IMR-90 (cell line): Measurements from ENCODE around the gene EFNA5. TPM values are rescaled to one million over a fixed set of nuclear protein-coding genes. Genes with fewer than 3 reads are reported as not detected.

ENCODE experiments used
- ATAC-seq: fragments of 200-7000 bp; cut with Tn5 transposase; 2 replicates; pipeline ENCODE4 v1.9.1; 2020; ENCODE audit warnings: low read depth, mild to moderate bottlenecking, moderate library complexity
- BruUV-seq: library from RNA; stranded (reverse); fragments of 400-500 nt; replicated peaks from 2 replicates; lab custom pipeline; 2021; lab: Mats Ljungman, UMichigan
- CTCF ChIA-PET: fragments of 300-600 bp; formaldehyde crosslinking; extraction: SDS; loops from one replicate; lab custom pipeline; 2021; ENCODE audit warnings: antibody characterized with exemption; lab: Yijun Ruan, JAX
- POLR2A ChIA-PET: fragments of 300-600 bp; sonication (Branson Sonifier 250); formaldehyde crosslinking; loops from one replicate; lab custom pipeline; 2022; ENCODE audit warnings: antibody characterized with exemption; ENCODE audit not compliant: unreplicated experiment; lab: Charles Lee
- DNase-seq: peaks from one replicate; pipeline ENCODE4 v3.0.0; 2013
- H2AFZ ChIP-seq: replicated peaks from 2 replicates; pipeline ENCODE3; 2013; ENCODE audit warnings: low read length, mild to moderate bottlenecking; ENCODE audit not compliant: poor library complexity
- H2AK5ac ChIP-seq: 2 replicates; pipeline ENCODE4 v1.6.1; 2013; ENCODE audit warnings: low read depth, low read length, inconsistent platforms
- H2AK9ac ChIP-seq: replicated peaks from 2 replicates; pipeline ENCODE3; 2013; ENCODE audit warnings: mild to moderate bottlenecking, low read depth, low read length, moderate library complexity; ENCODE audit not compliant: poor library complexity
- H2BK120ac ChIP-seq: 2 replicates; pipeline ENCODE4 v1.6.1; 2013; ENCODE audit warnings: low read depth, low read length, inconsistent platforms
- H2BK15ac ChIP-seq: 3 replicates; pipeline ENCODE4 v1.6.1; 2013; ENCODE audit warnings: low read depth, low read length, inconsistent platforms
- H2BK20ac ChIP-seq: 2 replicates; pipeline ENCODE4 v1.6.1; 2013; ENCODE audit warnings: low read depth, mild to moderate bottlenecking, inconsistent platforms, low read length, moderate library complexity
- H2BK5ac ChIP-seq: 2 replicates; pipeline ENCODE4 v1.6.1; 2013; ENCODE audit warnings: mild to moderate bottlenecking, low read depth, low read length, inconsistent platforms; ENCODE audit not compliant: poor library complexity, severe bottlenecking
- H3K14ac ChIP-seq: replicated peaks from 2 replicates; pipeline ENCODE4 v1.6.1; 2013; ENCODE audit warnings: low read depth, low read length, inconsistent platforms
- H3K18ac ChIP-seq: 2 replicates; pipeline ENCODE4 v1.6.1; 2013; ENCODE audit warnings: low read depth, low read length, control low read depth
- H3K23ac ChIP-seq: 2 replicates; pipeline ENCODE4 v1.6.1; 2013; ENCODE audit warnings: low read depth, low read length, inconsistent platforms
- H3K27ac ChIP-seq: 2 replicates; pipeline ENCODE4 v1.5.1; 2013; ENCODE audit warnings: mild to moderate bottlenecking, control low read depth, low read length; ENCODE audit not compliant: insufficient read depth
- H3K27me3 ChIP-seq: 2 replicates; pipeline ENCODE4 v1.6.1; 2013; ENCODE audit warnings: low read length; ENCODE audit not compliant: control insufficient read depth, insufficient read depth
- H3K36me3 ChIP-seq: 2 replicates; pipeline ENCODE4 v1.6.1; 2013; ENCODE audit warnings: low read length, mixed read lengths; ENCODE audit not compliant: control insufficient read depth, insufficient read depth
- H3K4ac ChIP-seq: 2 replicates; pipeline ENCODE4 v1.6.1; 2013; ENCODE audit warnings: low read depth, low read length, inconsistent platforms
- H3K4me1 ChIP-seq: 2 replicates; pipeline ENCODE4 v1.6.1; 2013; ENCODE audit warnings: low read length, mixed read lengths; ENCODE audit not compliant: control insufficient read depth, insufficient read depth
- H3K4me2 ChIP-seq: 2 replicates; pipeline ENCODE4 v1.6.1; 2013; ENCODE audit warnings: low read depth, mild to moderate bottlenecking, control low read depth, low read length, moderate library complexity
- H3K4me3 ChIP-seq: 2 replicates; pipeline ENCODE4 v1.5.1; 2013; ENCODE audit warnings: low read depth, mild to moderate bottlenecking, control low read depth, low read length, moderate library complexity; ENCODE audit not compliant: insufficient read depth
- H3K56ac ChIP-seq: 2 replicates; pipeline ENCODE4 v1.6.1; 2013; ENCODE audit warnings: low read length, inconsistent platforms; ENCODE audit not compliant: insufficient read depth; ENCODE audit errors: extremely low read depth
- H3K79me1 ChIP-seq, 2 experiments: 2 replicates each; pipeline ENCODE4 v1.6.1; 2013; ENCODE audit warnings: low read length in 2 of 2, inconsistent platforms in 1 of 2, low read depth in 1 of 2
- H3K9ac ChIP-seq: 2 replicates; pipeline ENCODE4 v1.6.1; 2013; ENCODE audit warnings: low read depth, low read length, control low read depth
- H3K9me1 ChIP-seq: 2 replicates; pipeline ENCODE4 v1.6.1; 2013; ENCODE audit warnings: low read length, inconsistent platforms; ENCODE audit not compliant: insufficient read depth
- H3K9me3 ChIP-seq: 2 replicates; pipeline ENCODE4 v1.6.1; 2013; ENCODE audit warnings: low read length; ENCODE audit not compliant: control insufficient read depth, insufficient read depth
- H4K20me1 ChIP-seq: 2 replicates; pipeline ENCODE4 v1.6.1; 2013; ENCODE audit warnings: low read length, inconsistent platforms; ENCODE audit not compliant: insufficient read depth
- H4K5ac ChIP-seq: 2 replicates; pipeline ENCODE4 v1.6.1; 2013; ENCODE audit warnings: mild to moderate bottlenecking, low read depth, low read length, control low read depth
- H4K8ac ChIP-seq, 2 experiments: 2 replicates each; pipeline ENCODE4 v1.6.1; 2013; ENCODE audit warnings: low read depth in 2 of 2, low read length in 2 of 2, control low read depth in 1 of 2, inconsistent platforms in 1 of 2
- H4K91ac ChIP-seq: 2 replicates; pipeline ENCODE4 v1.6.1; 2013; ENCODE audit warnings: low read depth, low read length, inconsistent platforms; ENCODE audit not compliant: insufficient read depth
- CEBPB ChIP-seq: IDR thresholded peaks from 2 replicates; pipeline ENCODE4 v1.6.1; 2012; ENCODE audit warnings: low read depth, low read length, improper control_type of control experiment
- WGBS, 2 experiments: methylation state at CpG; one replicate each; pipeline versions ENCODE4 v1.1.5 to v1.1.7; 2013; ENCODE audit warnings: missing lambda C conversion rate in 2 of 2; ENCODE audit not compliant: insufficient read length in 1 of 2; ENCODE audit errors: extremely low coverage in 2 of 2; 5-methylcytosine and 5-hydroxymethylcytosine counted together
- dilution Hi-C: fragments of 300-500 bp; cut with HindIII; formaldehyde crosslinking; loops from one replicate; pipeline ENCODE4 v1.14.3; 2018; ENCODE audit warnings: low sequenced_read_pairs; ENCODE audit not compliant: unreplicated experiment
- in situ Hi-C: fragments of 300-500 bp; cut with MboI; formaldehyde crosslinking; loops from 3 replicates; pipeline ENCODE4 v1.14.3; 2019; ENCODE audit warnings: low sequenced_read_pairs, inconsistent platforms, mixed read lengths
- intact Hi-C: fragments of 100-400 bp; cut with micrococcal nuclease; formaldehyde crosslinking; loops from 2 replicates; pipeline ENCODE4 v1.10.0; 2022
- polyA plus RNA-seq, 3 experiments: library from polyadenylated mRNA; depleted of rRNA; stranded (reverse); fragments of >200 nt; gene quantifications; 2 replicates each; pipeline ENCODE4 v1.2.3, GENCODE V29; 2012; ENCODE audit warnings: low replicate concordance in 1 of 3
- total RNA-seq: library from RNA; depleted of rRNA; stranded (reverse); fragments of >200 nt; gene quantifications from 2 replicates; pipeline ENCODE4 v1.2.3, GENCODE V29; 2012

The EFNA5 gene
- total and polyA plus RNA-seq, 2 of the 4 experiments (the other 2 are of a cell fraction): 1.5 to 1.6 TPM

- ATAC-seq (no peak), DNase-seq (peak; percentile 41)
- Histone ChIP-seq H3K14ac (peak overlapping the region; percentile 83), H3K23ac (peak overlapping the region; percentile 54; the same call in 1 of the 2 replicates), H2BK5ac (peak overlapping the region; percentile 59), H3K4me1 (peaks cover 16% of the 10 kb centered on the region), H3K27ac (0 out of 2 replicates have a peak overlapping the region, but pooled peaks have one; percentile 26), H3K4ac (peak overlapping the region; percentile 91), H2BK20ac (peak overlapping the region; percentile 84), H4K5ac (peak overlapping the region; percentile 43; the same call in 1 of the 2 replicates), H4K20me1 (no peaks in the 10 kb centered on the region; the same call in 1 of the 2 replicates), H3K56ac (no peak overlapping the region), H3K4me2 (peak overlapping the region; percentile 49; the same call in 1 of the 2 replicates), H4K8ac (peak overlapping the region in 1 of 2 experiments; percentile 65; a peak in 2 of 4 replicates), H2BK120ac (peak overlapping the region; percentile 77; the same call in 1 of the 2 replicates), H3K18ac (peak overlapping the region; percentile 93), H3K4me3 (no peak overlapping the region), H3K79me1 (peaks cover 0 to 8% of the 10 kb centered on the region in 2 experiments; a peak in 1 of 4 replicates), H3K9ac (no peak overlapping the region), H2BK15ac (peak overlapping the region; percentile 66; the same call in 1 of the 3 replicates), H3K9me1 (peaks cover 12% of the 10 kb centered on the region), H3K9me3 (no peaks in the 10 kb centered on the region), H2AFZ (no peak overlapping the region), H4K91ac (peak overlapping the region; percentile 59), H2AK9ac (no peak overlapping the region), H3K27me3 (no peaks in the 10 kb centered on the region), H2AK5ac (peak overlapping the region; percentile 89), H3K36me3 (no peaks in the 10 kb centered on the region)
- ChIA-PET CTCF (interaction anchor here (0.7 to 1.5 kb wide), 2 partner anchors 14 to 122 kb away, joined by 3 to 4 read pairs; no protein-coding TSS in a partner anchor), POLR2A (no interaction called here)
- BruUV-seq: no TSS peak
- intact Hi-C loops (no loop called here), in situ Hi-C loops (no loop called here), dilution Hi-C loops (no loop called here)
- no CpG with 5 or more reads among the region's 1 CpG for WGBS, 2 experiments
- no peak for TF ChIP-seq CEBPB
These were observed 200.5 kb downstream of the EFNA5 start for GRCh38 chr5:107470295-107470582.
